Colonic mucosa (tissue), 4 donors: ENCODE results near the gene CLASP1. TPM values are rescaled to one million over a fixed set of nuclear protein-coding genes. Genes with fewer than 3 reads are reported as not detected.

Source experiments
- DNase-seq: peaks from one replicate; pipeline ENCODE4 v3.0.0-alpha.2; 2020
- H3K27ac ChIP-seq: fragments of 200-600 bp; one replicate; pipeline ENCODE4 v1.8.0; 2021
- H3K27me3 ChIP-seq: fragments of 200-600 bp; one replicate; pipeline ENCODE4 v1.8.0; 2021
- H3K36me3 ChIP-seq: fragments of 200-600 bp; one replicate; pipeline ENCODE4 v1.8.0; 2021
- H3K4me1 ChIP-seq: fragments of 200-600 bp; one replicate; pipeline ENCODE4 v1.8.0; 2021; ENCODE audit warnings: mild to moderate bottlenecking
- H3K4me3 ChIP-seq: fragments of 200-600 bp; one replicate; pipeline ENCODE4 v1.8.0; 2021
- H3K9ac ChIP-seq, 2 donors: one replicate each; pipeline ENCODE4 v1.7.0; 2013; ENCODE audit warnings: control low read depth in 2 of 2, low read depth in 2 of 2, low read length in 2 of 2
- H3K9me3 ChIP-seq: fragments of 200-600 bp; one replicate; pipeline ENCODE4 v1.8.0; 2021
- CTCF ChIP-seq: fragments of 200-600 bp; IDR thresholded peaks from one replicate; pipeline ENCODE4 v1.8.0; 2022; ENCODE audit warnings: antibody characterized with exemption, mild to moderate bottlenecking
- intact Hi-C: fragments of 100-400 bp; cut with DNase I; formaldehyde crosslinking; loops from one replicate; pipeline ENCODE4 v1.14.1; 2022
- total RNA-seq, 2 donors: library from RNA; stranded (reverse); fragmentation: NEBNext Ultra II Directional in 1 of 2; extraction: Animal tissue kit (Norgen Biotek cat#: 25700) in 1 of 2; gene quantifications; one replicate each; pipeline ENCODE4 v1.2.1, GENCODE V29; 2021
- donor health status: healthy.
- donor health status: DM: no; HTN: no; CAD: no.
- donor health status: DM: no; HTN: no; CAD: no.

CLASP1 gene
- total RNA-seq, 2 donors from 2014 or later: 30.3 to 32.3 TPM

- Histone ChIP-seq H3K9me3 (no peaks in the 10 kb centered on the region), H3K9ac (no peak overlapping the region), H3K27ac (no peak overlapping the region), H3K36me3 (no peaks in the 10 kb centered on the region), H3K27me3 (no peaks in the 10 kb centered on the region), H3K4me1 (no peaks in the 10 kb centered on the region), H3K4me3 (no peak overlapping the region)
- intact Hi-C loops: no loop called here
- no peak for TF ChIP-seq CTCF
- no peak for DNase-seq
Measured at GRCh38 chr2:121498731-121499130, 150.5 kb downstream of the CLASP1 start.

- no peak for DNase-seq
- H3K36me3 ChIP-seq: no peaks in the 10 kb centered on the region
- H3K9ac ChIP-seq: no peak overlapping the region
- no peak overlapping the region for H3K4me3 ChIP-seq
- no peaks in the 10 kb centered on the region for H3K27me3 ChIP-seq
- H3K4me1 ChIP-seq: no peaks in the 10 kb centered on the region
- intact Hi-C loops: no loop called here
- no peak overlapping the region for H3K27ac ChIP-seq
- H3K9me3 ChIP-seq: no peaks in the 10 kb centered on the region
- TF ChIP-seq CTCF: no peak
Measured at GRCh38 chr2:121492409-121492808, 156.9 kb downstream of the CLASP1 start.

- H3K4me3 ChIP-seq: no peak overlapping the region
- H3K36me3 ChIP-seq: no peaks in the 10 kb centered on the region
- no peak for TF ChIP-seq CTCF
- H3K4me1 ChIP-seq: no peaks in the 10 kb centered on the region
- DNase-seq: no peak
- H3K9me3 ChIP-seq: no peaks in the 10 kb centered on the region
- H3K27ac ChIP-seq: no peak overlapping the region
- H3K9ac ChIP-seq: no peak overlapping the region
- no peaks in the 10 kb centered on the region for H3K27me3 ChIP-seq
- intact Hi-C loops: no loop called here
Measured at GRCh38 chr2:121491518-121491917, 157.7 kb downstream of the CLASP1 start.

GRCh38 chr2:121490584-121491133, 158.6 kb downstream of the CLASP1 start:
- Histone ChIP-seq H3K9me3 (no peaks in the 10 kb centered on the region), H3K4me1 (no peaks in the 10 kb centered on the region), H3K27me3 (no peaks in the 10 kb centered on the region), H3K4me3 (no peak overlapping the region), H3K36me3 (no peaks in the 10 kb centered on the region), H3K27ac (no peak overlapping the region), H3K9ac (no peak overlapping the region)
- no peak for DNase-seq
- intact Hi-C loops: no loop called here
- TF ChIP-seq CTCF: no peak

GRCh38 chr2:121489911-121490583, 159.2 kb downstream of the CLASP1 start:
- Histone ChIP-seq H3K9ac (no peak overlapping the region), H3K9me3 (no peaks in the 10 kb centered on the region), H3K36me3 (no peaks in the 10 kb centered on the region), H3K4me1 (no peaks in the 10 kb centered on the region), H3K4me3 (no peak overlapping the region), H3K27me3 (no peaks in the 10 kb centered on the region), H3K27ac (no peak overlapping the region)
- intact Hi-C loops: no loop called here
- no peak for TF ChIP-seq CTCF
- DNase-seq: no peak
